ENCODE results near the gene EHD3. TPM values are rescaled to one million over a fixed set of nuclear protein-coding genes. Genes with fewer than 3 reads are reported as not detected.

EHD3 gene
- total and polyA plus RNA-seq, 2 of the 4 experiments (the other 2 are of a cell fraction), result 29.1 to 39.8 TPM

DNA sequence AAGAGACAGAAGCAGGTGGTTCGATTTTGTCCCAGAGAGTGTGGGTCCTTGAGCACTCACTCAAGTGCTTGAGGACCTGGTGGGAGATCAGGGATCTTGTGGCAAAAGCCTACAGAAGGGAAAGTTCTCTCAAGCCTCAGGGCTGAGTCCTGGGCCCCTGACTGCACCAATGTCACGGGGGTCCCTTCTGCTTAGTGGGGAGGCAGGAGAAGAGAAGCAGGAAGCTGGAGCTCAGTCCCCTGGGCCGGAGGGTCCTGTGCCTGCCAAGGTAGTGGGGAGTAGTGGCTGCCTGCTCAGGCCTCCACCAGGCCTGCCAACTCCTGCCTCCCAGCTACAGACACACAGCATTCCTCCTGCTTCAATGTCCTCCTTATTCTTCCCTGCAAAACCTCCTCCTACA is 28.3 kb upstream of the EHD3 start:
- in situ Hi-C loops (cut with MboI; ENCODE audit: low sequenced_read_pairs), result no loop called here
- Histone ChIP-seq H3K18ac (ENCODE audit: low read depth, low read length) (no peak overlapping the region), H3K4me2 (ENCODE audit: low read depth, low read length) (no peak overlapping the region), H3K23ac (ENCODE audit: low read depth, low read length) (no peak overlapping the region), H2BK20ac (ENCODE audit: low read depth, low read length) (no peak overlapping the region), H3K4me3 (ENCODE audit: insufficient read depth, low read depth, low read length) (no peak overlapping the region), H3K36me3 (ENCODE audit: control insufficient read depth, insufficient read depth, low read length) (no peaks in the 10 kb centered on the region), H3K79me1 (ENCODE audit: low read depth in 1 of 2, low read length in 2 of 2) (no peaks in the 10 kb centered on the region), H3K27ac (ENCODE audit: insufficient read depth, low read length) (no peak overlapping the region), H2AK9ac (replicated peaks; ENCODE audit: low read depth, low read length, poor library complexity) (peak overlapping the region; percentile 61), H3K56ac (ENCODE audit: extremely low read depth, insufficient read depth, low read length) (no peak overlapping the region), H3K9me3 (ENCODE audit: control insufficient read depth, insufficient read depth, low read length) (no peaks in the 10 kb centered on the region), H4K91ac (ENCODE audit: insufficient read depth, low read depth, low read length) (no peak overlapping the region), H4K20me1 (ENCODE audit: insufficient read depth, low read length) (no peaks in the 10 kb centered on the region), H4K8ac (ENCODE audit: low read depth in 2 of 2, low read length in 2 of 2) (no peak overlapping the region), H2BK15ac (ENCODE audit: low read depth, low read length) (no peak overlapping the region), H4K5ac (ENCODE audit: low read depth, low read length) (no peak overlapping the region), H2AK5ac (ENCODE audit: low read depth, low read length) (no peak overlapping the region), H3K9ac (ENCODE audit: low read depth, low read length) (no peak overlapping the region), H2BK120ac (ENCODE audit: low read depth, low read length) (no peak overlapping the region), H2AFZ (replicated peaks; ENCODE audit: low read length, poor library complexity) (peak overlapping the region; percentile 63), H3K27me3 (ENCODE audit: control insufficient read depth, insufficient read depth, low read length) (peaks cover 6% of the 10 kb centered on the region), H3K14ac (replicated peaks; ENCODE audit: low read depth, low read length) (no peak overlapping the region), H3K9me1 (ENCODE audit: insufficient read depth, low read length) (no peaks in the 10 kb centered on the region), H3K4me1 (ENCODE audit: control insufficient read depth, insufficient read depth, low read length) (no peaks in the 10 kb centered on the region), H2BK5ac (ENCODE audit: low read depth, low read length, poor library complexity, severe bottlenecking) (no peak overlapping the region), H3K4ac (ENCODE audit: low read depth, low read length) (no peak overlapping the region)
- CTCF ChIA-PET, result interaction anchor here (1.8 kb wide), 1 partner anchor 128 kb away, joined by 3 read pairs; no protein-coding TSS in a partner anchor
- dilution Hi-C loops (cut with HindIII; ENCODE audit: low sequenced_read_pairs, unreplicated experiment), result no loop called here
- intact Hi-C loops (cut with micrococcal nuclease), result no loop called here
- no peak for DNase-seq
- POLR2A ChIA-PET (ENCODE audit: unreplicated experiment), result no interaction called here
- TF ChIP-seq BHLHE40 (IDR thresholded peaks at IDR 0.05; ENCODE audit: low read depth, low read length), result no peak
- WGBS, 2 experiments (ENCODE audit: extremely low coverage in 2 of 2, insufficient read length in 1 of 2), result 33% methylated on average over 1 of the region's 3 CpGs; no CpG with 5 or more reads in 1 of the 2 experiments
- BruUV-seq (replicated peaks), result no TSS peak
- ATAC-seq (ENCODE audit: low read depth), result no peak
